Endothelial cell of umbilical vein (primary cell): ENCODE results near the gene MAMSTR. TPM values are rescaled to one million over a fixed set of nuclear protein-coding genes. Genes with fewer than 3 reads are reported as not detected.

Source experiments
- BruUV-seq: library from RNA; stranded (reverse); fragments of 400-500 nt; replicated peaks from 2 replicates; lab custom pipeline; 2021; lab: Mats Ljungman, UMichigan
- CTCF ChIA-PET: fragments of 300-600, 350-600 bp; sonication (Branson Sonifier 250); formaldehyde crosslinking; loops from one replicate; lab custom pipeline; 2021; ENCODE audit warnings: antibody characterized with exemption, inconsistent platforms; lab: Charles Lee
- POLR2A ChIA-PET: fragments of 300-600, 350-600 bp; sonication (Branson Sonifier 250); formaldehyde crosslinking; loops from one replicate; lab custom pipeline; 2021; ENCODE audit warnings: antibody characterized with exemption, inconsistent platforms; lab: Charles Lee
- DNase-seq: peaks from one replicate; pipeline ENCODE4 v3.0.0-alpha.2; 2011; ENCODE audit warnings: low read depth, low spot score
- FAIRE-seq: peaks from 2 replicates; lab custom pipeline; 2011; peaks lifted over from hg19 to GRCh38; lab: Jason Lieb, UNC
- H2AFZ ChIP-seq: 2 replicates; pipeline ENCODE4 v1.6.0; 2012; ENCODE audit warnings: low read depth, low read length, control low read depth, inconsistent platforms
- H3K27ac ChIP-seq: 2 replicates; pipeline ENCODE4 v1.5.1; 2011; ENCODE audit warnings: low read depth, mild to moderate bottlenecking, control low read depth, low read length, moderate library complexity; ENCODE audit not compliant: insufficient read depth
- H3K27me3 ChIP-seq, 2 experiments: 2 replicates each; pipeline versions ENCODE4 v1.6.0 to v1.6.1; 2011; ENCODE audit warnings: low read length in 2 of 2, mixed read lengths in 1 of 2; ENCODE audit not compliant: control insufficient read depth in 2 of 2, insufficient read depth in 2 of 2
- H3K36me3 ChIP-seq, 2 experiments: 2 replicates in 1 of 2; 3 replicates in 1 of 2; pipeline ENCODE4 v1.5.1; 2011; ENCODE audit warnings: low read length in 2 of 2, mild to moderate bottlenecking in 1 of 2, moderate library complexity in 1 of 2; ENCODE audit not compliant: control insufficient read depth in 2 of 2, insufficient read depth in 2 of 2; ENCODE audit errors: extremely low read depth in 1 of 2
- H3K4me1 ChIP-seq: 3 replicates; pipeline ENCODE4 v1.5.1; 2011; ENCODE audit warnings: mild to moderate bottlenecking, low read length; ENCODE audit not compliant: control insufficient read depth, insufficient read depth; ENCODE audit errors: extremely low read depth
- H3K4me2 ChIP-seq: 2 replicates; pipeline ENCODE4 v1.6.1; 2011; ENCODE audit warnings: low read length, control low read depth, mixed read lengths; ENCODE audit not compliant: insufficient read depth
- H3K4me3 ChIP-seq, 3 experiments: fragments of 200-600 bp in 1 of 3; sonication (generic), shearing (Covaris generic) in 1 of 3; replicated peaks in 1 of 3; 2 replicates each; pipeline ENCODE4 v1.5.1; 2011 to 2016; ENCODE audit warnings: control low read depth in 3 of 3, low read length in 3 of 3, mild to moderate bottlenecking in 2 of 3, inconsistent platforms in 1 of 3, low read depth in 1 of 3, moderate library complexity in 1 of 3; ENCODE audit not compliant: insufficient read depth in 1 of 3
- H3K79me2 ChIP-seq: 2 replicates; pipeline ENCODE4 v1.6.0; 2012; ENCODE audit warnings: low read length, inconsistent platforms; ENCODE audit not compliant: control insufficient read depth, insufficient read depth
- H3K9ac ChIP-seq: replicated peaks from 2 replicates; pipeline ENCODE3; 2011; ENCODE audit warnings: low read length, control low read depth; ENCODE audit not compliant: insufficient read depth; ENCODE audit errors: extremely low read depth
- H3K9me1 ChIP-seq: replicated peaks from 3 replicates; pipeline ENCODE4 v1.6.0; 2011; ENCODE audit warnings: mild to moderate bottlenecking, low read length; ENCODE audit not compliant: control insufficient read depth, insufficient read depth; ENCODE audit errors: extremely low read depth
- H3K9me3 ChIP-seq: replicated peaks from 2 replicates; pipeline ENCODE4 v1.5.1; 2012; ENCODE audit warnings: low read length, inconsistent platforms; ENCODE audit not compliant: control insufficient read depth, insufficient read depth
- H4K20me1 ChIP-seq: replicated peaks from 2 replicates; pipeline ENCODE3; 2011; ENCODE audit warnings: mild to moderate bottlenecking, low read length; ENCODE audit not compliant: control insufficient read depth, insufficient read depth; ENCODE audit errors: extremely low read depth
- EZH2 ChIP-seq: IDR thresholded peaks from 2 replicates; pipeline ENCODE4 v1.6.1; 2012; ENCODE audit warnings: borderline replicate concordance, low read depth, mild to moderate bottlenecking, moderate library complexity, low read length, inconsistent platforms; ENCODE audit not compliant: severe bottlenecking
- FOS ChIP-seq: IDR thresholded peaks from 2 replicates; pipeline ENCODE4 v1.6.1; 2011; ENCODE audit warnings: mild to moderate bottlenecking, low read length, moderate library complexity, borderline replicate concordance; ENCODE audit not compliant: insufficient read depth
- GATA2 ChIP-seq: IDR thresholded peaks from 2 replicates; pipeline ENCODE4 v1.7.0; 2011; ENCODE audit warnings: low read depth, mild to moderate bottlenecking, moderate library complexity, mixed read lengths, low read length; ENCODE audit not compliant: insufficient read length, insufficient read depth
- JUN ChIP-seq: IDR thresholded peaks from 2 replicates; pipeline ENCODE4 v1.6.1; 2011; ENCODE audit warnings: borderline replicate concordance, low read depth; ENCODE audit not compliant: insufficient read length, insufficient read depth
- MYC ChIP-seq: IDR thresholded peaks from one replicate; pipeline ENCODE4 v1.6.1; 2011; ENCODE audit warnings: mild to moderate bottlenecking, low read depth, low read length
- POLR2A ChIP-seq: IDR thresholded peaks from 2 replicates; pipeline ENCODE4 v1.6.1; 2012; ENCODE audit warnings: low read depth, mild to moderate bottlenecking, control low read depth, low read length
- POLR2AphosphoS5 ChIP-seq: IDR thresholded peaks from 2 replicates; pipeline ENCODE4 v1.6.1; 2012; ENCODE audit warnings: low read depth, mild to moderate bottlenecking, control low read depth, low read length, moderate library complexity; ENCODE audit not compliant: insufficient read depth
- dilution Hi-C: fragments of 300-500 bp; cut with MboI; formaldehyde crosslinking; loops from one replicate; pipeline ENCODE4 v1.15.0; 2019; ENCODE audit warnings: low sequenced_read_pairs; ENCODE audit not compliant: extremely low pct_ligation_motif_present
- intact Hi-C: fragments of 100-400 bp; cut with micrococcal nuclease; formaldehyde crosslinking; loops from one replicate; pipeline ENCODE4 v1.10.0; 2022
- polyA plus RNA-seq, 4 experiments: library from polyadenylated mRNA; depleted of rRNA in 3 of 4; stranded (reverse) in 3 of 4; unstranded in 1 of 4; fragments of >200 nt; gene quantifications; 2 replicates each; pipeline versions ENCODE4 v1.2.1 to v1.2.3, GENCODE V29; 2011 to 2012; ENCODE audit warnings: missing spikeins in 1 of 4
- total RNA-seq: library from RNA; stranded (reverse); gene quantifications from 2 replicates; pipeline ENCODE4 v1.2.3, GENCODE V29; 2021
- TF ChIP-seq, protein P1 (sequence below), 2 donors: IDR thresholded peaks; 1 replicate in 1 of 2; 2 replicates in 1 of 2; pipeline ENCODE4 v1.5.1; 2011; ENCODE audit warnings: low read length in 2 of 2, mild to moderate bottlenecking in 2 of 2, moderate library complexity in 2 of 2, control low read depth in 1 of 2, inconsistent platforms in 1 of 2, low read depth in 1 of 2; ENCODE audit not compliant: insufficient read depth in 1 of 2; ENCODE audit errors: extremely low read depth in 1 of 2
- TF ChIP-seq, protein P2 (sequence below): IDR thresholded peaks from 2 replicates; pipeline ENCODE4 v1.6.1; 2011; ENCODE audit not compliant: insufficient read depth, insufficient read length

Gene MAMSTR
- total and polyA plus RNA-seq, 2 donors (not counting 3 experiments of a cell fraction or from before 2014, with no cell fraction given) = 0.57 to 0.84 TPM

DNA sequence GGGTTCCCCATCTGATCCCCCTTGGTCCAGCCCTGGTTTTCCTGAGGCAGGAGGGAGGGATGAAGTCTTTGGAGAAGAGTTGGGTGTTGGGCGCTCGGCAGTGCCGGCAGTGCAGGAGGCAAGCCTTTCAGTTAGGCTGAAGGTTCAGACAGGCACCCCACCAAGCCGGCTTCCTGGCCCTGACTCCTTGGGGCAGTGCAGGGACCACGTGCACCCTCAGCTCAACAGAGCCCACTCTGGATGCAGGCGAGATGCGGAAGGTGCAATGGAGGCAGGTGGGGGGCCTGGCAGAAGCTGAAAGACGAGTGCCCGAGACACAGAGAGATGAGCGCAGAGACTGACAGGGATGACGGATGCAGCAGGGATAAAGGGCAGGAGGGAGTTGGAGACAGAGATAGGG, 11.1 kb downstream of the MAMSTR start:
- Histone ChIP-seq H3K4me3 (no peak overlapping the region), H3K27ac (no peak overlapping the region), H3K27me3 (no peaks in the 10 kb centered on the region), H3K4me1 (peaks cover 5% of the 10 kb centered on the region), H3K36me3 (no peaks in the 10 kb centered on the region), H3K9ac (no peak overlapping the region), H3K9me1 (no peaks in the 10 kb centered on the region), H4K20me1 (no peaks in the 10 kb centered on the region), H3K79me2 (no peaks in the 10 kb centered on the region), H3K9me3 (no peaks in the 10 kb centered on the region), H2AFZ (no peak overlapping the region), H3K4me2 (no peak overlapping the region)
- dilution Hi-C loops (no loop called here), intact Hi-C loops (no loop called here)
- FAIRE-seq = no peak
- ChIA-PET POLR2A (no interaction called here), CTCF (no interaction called here)
- TF ChIP-seq GATA2 (no peak), EZH2 (no peak), JUN (no peak), POLR2AphosphoS5 (no peak), FOS (no peak), MYC (no peak), POLR2A (no peak)
- TF ChIP-seq, protein P1, sequence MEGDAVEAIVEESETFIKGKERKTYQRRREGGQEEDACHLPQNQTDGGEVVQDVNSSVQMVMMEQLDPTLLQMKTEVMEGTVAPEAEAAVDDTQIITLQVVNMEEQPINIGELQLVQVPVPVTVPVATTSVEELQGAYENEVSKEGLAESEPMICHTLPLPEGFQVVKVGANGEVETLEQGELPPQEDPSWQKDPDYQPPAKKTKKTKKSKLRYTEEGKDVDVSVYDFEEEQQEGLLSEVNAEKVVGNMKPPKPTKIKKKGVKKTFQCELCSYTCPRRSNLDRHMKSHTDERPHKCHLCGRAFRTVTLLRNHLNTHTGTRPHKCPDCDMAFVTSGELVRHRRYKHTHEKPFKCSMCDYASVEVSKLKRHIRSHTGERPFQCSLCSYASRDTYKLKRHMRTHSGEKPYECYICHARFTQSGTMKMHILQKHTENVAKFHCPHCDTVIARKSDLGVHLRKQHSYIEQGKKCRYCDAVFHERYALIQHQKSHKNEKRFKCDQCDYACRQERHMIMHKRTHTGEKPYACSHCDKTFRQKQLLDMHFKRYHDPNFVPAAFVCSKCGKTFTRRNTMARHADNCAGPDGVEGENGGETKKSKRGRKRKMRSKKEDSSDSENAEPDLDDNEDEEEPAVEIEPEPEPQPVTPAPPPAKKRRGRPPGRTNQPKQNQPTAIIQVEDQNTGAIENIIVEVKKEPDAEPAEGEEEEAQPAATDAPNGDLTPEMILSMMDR (IDR thresholded peaks at IDR 0.05; ENCODE audit: extremely low read depth in 1 of 2, insufficient read depth in 1 of 2, low read depth in 1 of 2, low read length in 2 of 2) = no peak
- TF ChIP-seq, protein P2, sequence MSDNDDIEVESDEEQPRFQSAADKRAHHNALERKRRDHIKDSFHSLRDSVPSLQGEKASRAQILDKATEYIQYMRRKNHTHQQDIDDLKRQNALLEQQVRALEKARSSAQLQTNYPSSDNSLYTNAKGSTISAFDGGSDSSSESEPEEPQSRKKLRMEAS = no peak
- no TSS peak for BruUV-seq
- DNase-seq = no peak
